HCT116 (cell line): ENCODE data around the gene CCDC120. TPM values are rescaled to one million over a fixed set of nuclear protein-coding genes. Genes with fewer than 3 reads are reported as not detected.

ENCODE experiments used
- ATAC-seq: fragments of 200-7000 bp; cut with Tn5 transposase; 2 replicates; pipeline ENCODE4 v1.9.1; 2020; ENCODE audit warnings: mild to moderate bottlenecking, moderate library complexity
- BruUV-seq: library from RNA; stranded (reverse); fragments of 400-500 nt; replicated peaks from 2 replicates; lab custom pipeline; 2021; lab: Mats Ljungman, UMichigan
- CTCF ChIA-PET: fragments of 300-600 bp; sonication (Branson Sonifier 250); formaldehyde crosslinking; loops from one replicate; lab custom pipeline; 2021; ENCODE audit warnings: antibody characterized with exemption; lab: Charles Lee
- POLR2A ChIA-PET: fragments of 300-600, 350-600 bp; sonication (Branson Sonifier 250); formaldehyde crosslinking; loops from one replicate; lab custom pipeline; 2021; ENCODE audit warnings: antibody characterized with exemption; lab: Charles Lee
- RAD21 ChIA-PET, 2 experiments: fragments of 300-600 bp; sonication (Branson Sonifier 250); formaldehyde crosslinking; loops; one replicate each; lab custom pipeline; 2023; ENCODE audit warnings: low total read pairs in 2 of 2; ENCODE audit not compliant: uncharacterized antibody in 2 of 2, unreplicated experiment in 2 of 2, low non-redundant PET in 1 of 2; lab: Charles Lee
- DNase-seq: peaks from one replicate; pipeline ENCODE4 v3.0.0-alpha.2; 2010; ENCODE audit warnings: low read depth, low spot score
- H2AFZ ChIP-seq: fragments of 200-600 bp; shearing (Covaris generic), sonication (generic); 2 replicates; pipeline ENCODE4 v1.6.1; 2017; ENCODE audit warnings: low read depth, mixed run types, mixed read lengths, antibody characterized with exemption, low read length; ENCODE audit not compliant: poor library complexity, severe bottlenecking
- H3K27ac ChIP-seq: 2 replicates; pipeline ENCODE4 v1.5.1; 2012; ENCODE audit warnings: low read depth, low read length
- H3K27me3 ChIP-seq: fragments of 200-600 bp; sonication (generic); 2 replicates; pipeline ENCODE4 v1.6.1; 2016; ENCODE audit warnings: mixed run types, low read length, mixed read lengths; ENCODE audit not compliant: insufficient read depth
- H3K36me3 ChIP-seq, 2 experiments: fragments of 200-500 bp in 1 of 2; fragments of 200-600 bp in 1 of 2; sonication (Bioruptor generic) in 1 of 2; sonication (generic) in 1 of 2; 2 replicates each; pipeline versions ENCODE4 v1.5.1 to v1.6.1; 2014 to 2016; ENCODE audit warnings: low read length in 2 of 2, inconsistent platforms in 1 of 2, mixed read lengths in 1 of 2, mixed run types in 1 of 2; ENCODE audit not compliant: insufficient read depth in 2 of 2, control insufficient read depth in 1 of 2
- H3K4me1 ChIP-seq, 2 experiments: fragments of 200-600 bp in 1 of 2; sonication (generic) in 1 of 2; 2 replicates each; pipeline versions ENCODE4 v1.5.1 to v1.6.1; 2012 to 2017; ENCODE audit warnings: low read length in 2 of 2, inconsistent platforms in 1 of 2, mild to moderate bottlenecking in 1 of 2, mixed read lengths in 1 of 2, mixed run types in 1 of 2, moderate library complexity in 1 of 2; ENCODE audit not compliant: insufficient read depth in 2 of 2, control insufficient read depth in 1 of 2
- H3K4me2 ChIP-seq: fragments of 200-600 bp; sonication (generic); 2 replicates; pipeline ENCODE4 v1.6.1; 2017; ENCODE audit warnings: mixed run types, low read length, mixed read lengths
- H3K4me3 ChIP-seq, 2 experiments: fragments of 200-600 bp in 1 of 2; sonication (generic) in 1 of 2; replicated peaks in 1 of 2; 2 replicates each; pipeline ENCODE4 v1.5.1; 2011 to 2016; ENCODE audit warnings: low read length in 2 of 2, control low read depth in 1 of 2, low read depth in 1 of 2, mild to moderate bottlenecking in 1 of 2, mixed read lengths in 1 of 2, mixed run types in 1 of 2
- H3K79me2 ChIP-seq: fragments of 200-600 bp; sonication (generic); 2 replicates; pipeline ENCODE4 v1.6.1; 2017; ENCODE audit warnings: mild to moderate bottlenecking, mixed run types, low read length, moderate library complexity, mixed read lengths; ENCODE audit not compliant: insufficient read depth
- H3K9ac ChIP-seq: fragments of 200-600 bp; sonication (generic); 2 replicates; pipeline ENCODE4 v1.6.1; 2016; ENCODE audit warnings: low read length, mixed read lengths
- H3K9me2 ChIP-seq: fragments of 200-600 bp; sonication (generic), shearing (Covaris generic); 2 replicates; pipeline ENCODE4 v1.6.1; 2017; ENCODE audit warnings: mixed run types, mild to moderate bottlenecking, moderate library complexity; ENCODE audit not compliant: insufficient read depth
- H3K9me3 ChIP-seq, 2 experiments: fragments of 200-500 bp in 1 of 2; fragments of 200-600 bp in 1 of 2; sonication (Bioruptor generic) in 1 of 2; sonication (generic) in 1 of 2; 2 replicates each; pipeline ENCODE4 v1.6.1; 2014 to 2017; ENCODE audit warnings: low read length in 2 of 2, mixed read lengths in 2 of 2, inconsistent platforms in 1 of 2, low read depth in 1 of 2, mild to moderate bottlenecking in 1 of 2, mixed run types in 1 of 2, moderate library complexity in 1 of 2; ENCODE audit not compliant: control insufficient read depth in 1 of 2, insufficient read depth in 1 of 2
- H4K20me1 ChIP-seq: fragments of 200-600 bp; sonication (generic), shearing (Covaris generic); 2 replicates; pipeline ENCODE4 v1.6.1; 2017; ENCODE audit warnings: mixed run types, mild to moderate bottlenecking, moderate library complexity; ENCODE audit not compliant: insufficient read depth
- CEBPB ChIP-seq: IDR thresholded peaks from 2 replicates; pipeline ENCODE4 v1.6.1; 2012; ENCODE audit warnings: low read depth
- EGR1 ChIP-seq: IDR thresholded peaks from 2 replicates; pipeline ENCODE4 v1.6.1; 2012; ENCODE audit warnings: low read depth
- FOSL1 ChIP-seq: IDR thresholded peaks from 2 replicates; pipeline ENCODE4 v1.6.1; 2012; ENCODE audit warnings: low read depth
- JUND ChIP-seq: IDR thresholded peaks from 2 replicates; pipeline ENCODE4 v1.6.1; 2012
- POLR2AphosphoS5 ChIP-seq: IDR thresholded peaks from 2 replicates; pipeline ENCODE4 v1.6.1; 2011; ENCODE audit warnings: mild to moderate bottlenecking, low read depth, low read length, moderate library complexity
- RAD21 ChIP-seq: IDR thresholded peaks from 2 replicates; pipeline ENCODE4 v1.6.1; 2012; ENCODE audit warnings: low read depth, mild to moderate bottlenecking
- SRF ChIP-seq: IDR thresholded peaks from 2 replicates; pipeline ENCODE4 v1.6.1; 2012; ENCODE audit warnings: low read depth
- TCF7L2 ChIP-seq: IDR thresholded peaks from 2 replicates; pipeline ENCODE4 v1.7.0; 2011; ENCODE audit warnings: borderline replicate concordance, inconsistent platforms; ENCODE audit not compliant: insufficient read depth, insufficient read length; ENCODE audit errors: extremely low read depth
- YY1 ChIP-seq: IDR thresholded peaks from 2 replicates; pipeline ENCODE4 v1.6.1; 2011; ENCODE audit warnings: low read length, low read depth, moderate library complexity, mild to moderate bottlenecking; ENCODE audit not compliant: insufficient replicate concordance; ENCODE audit errors: extremely low read depth
- ZFX ChIP-seq: fragments of 450-650 bp; IDR thresholded peaks from 2 replicates; pipeline ENCODE4 v1.6.1; 2017
- intact Hi-C: fragments of 100-400 bp; cut with micrococcal nuclease; formaldehyde crosslinking; loops from 2 replicates; pipeline ENCODE4 v1.10.0; 2022
- total RNA-seq: library from RNA; stranded (reverse); gene quantifications from one replicate; pipeline ENCODE4 v1.2.1, GENCODE V29; 2021; ENCODE audit not compliant: unreplicated experiment
- TF ChIP-seq, protein P1 (sequence below): IDR thresholded peaks from 2 replicates; pipeline ENCODE4 v1.6.1; 2012
- TF ChIP-seq, protein P2 (sequence below): IDR thresholded peaks from 2 replicates; pipeline ENCODE4 v1.6.1; 2012

The CCDC120 gene
- total RNA-seq, 1 experiment from 2014 or later = 13.5 TPM

DNA sequence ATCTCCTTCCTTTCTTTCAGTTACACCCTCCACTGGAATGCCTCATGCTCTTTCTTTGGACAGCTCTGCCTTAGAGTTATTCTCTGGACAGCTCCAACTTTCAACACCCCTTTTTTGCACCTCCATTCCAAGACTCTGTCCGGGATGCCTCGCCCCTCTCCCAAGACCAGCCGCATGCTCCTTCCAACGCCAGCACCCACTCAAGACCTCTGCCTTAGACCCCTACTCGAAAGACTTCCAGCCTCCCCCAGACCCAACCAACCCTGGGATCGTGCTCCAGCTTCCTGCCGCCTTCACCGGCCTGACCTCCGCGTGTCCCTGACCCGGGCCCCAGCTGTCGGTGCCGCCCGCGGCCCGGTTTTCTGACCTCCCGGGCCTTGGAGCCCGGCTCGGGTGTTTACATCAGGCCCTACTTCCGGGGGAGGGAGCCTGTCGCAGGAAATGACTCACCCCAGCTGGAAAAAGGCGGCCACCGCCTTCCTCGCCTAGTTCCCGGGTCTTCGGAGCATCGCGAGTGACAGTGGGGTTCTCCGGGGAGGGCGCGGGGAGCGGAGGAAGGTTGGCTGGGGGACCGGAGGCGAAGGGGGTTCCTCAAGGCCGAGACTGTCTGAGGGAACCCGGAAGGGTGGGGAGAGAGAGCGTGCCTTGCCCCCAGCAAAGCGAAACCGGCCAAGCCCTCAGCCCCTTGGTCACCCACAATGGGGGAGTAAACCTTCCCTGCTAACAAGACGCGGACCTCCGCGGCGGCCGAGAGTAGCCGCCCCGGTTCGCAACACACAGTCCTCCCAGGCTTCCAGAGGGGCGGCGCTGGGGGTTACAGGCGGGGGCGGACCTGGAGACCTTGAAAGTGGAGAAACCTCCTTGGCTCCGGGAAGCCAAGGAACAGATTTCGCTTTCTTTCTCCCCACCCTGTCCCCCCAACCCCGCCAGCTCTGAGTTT is 21.0 kb downstream of the CCDC120 start, which contains the start of gene WDR45:
Gene WDR45 (minus strand): TSS at position 399 of the 940 bp plus-strand sequence. CDS start 1,792 bp downstream, outside the sequence.
- Histone ChIP-seq H3K9ac (peak within 1 kb of the TSS; percentile 63), H3K4me1 (peaks cover 0 to 5% of the 10 kb centered on the region in 2 experiments; a peak in 1 of 4 replicates), H3K27ac (peak within 1 kb of the TSS; percentile 54), H3K36me3 (no peaks in the 10 kb centered on the region), H3K4me2 (peak within 1 kb of the TSS; percentile 81), H3K27me3 (no peaks in the 10 kb centered on the region), H3K9me3 (no peaks in the 10 kb centered on the region), H4K20me1 (no peaks in the 10 kb centered on the region), H2AFZ (no peak within 1 kb of the TSS), H3K9me2 (no peaks in the 10 kb centered on the region), H3K79me2 (no peaks in the 10 kb centered on the region), H3K4me3 (peak within 1 kb of the TSS; percentile 68 to 71)
- POLR2A ChIA-PET = no interaction called here
- RAD21 ChIA-PET = no interaction called here
- no peak for DNase-seq
- peak; percentile 84 for ATAC-seq
- TSS peak; percentile 88 for BruUV-seq
- CTCF ChIA-PET = no interaction called here
- intact Hi-C loops = no loop called here
- TF ChIP-seq SRF (no peak), CEBPB (no peak), POLR2AphosphoS5 (peak; percentile 40; the same call in 1 of the 2 replicates), FOSL1 (no peak), ZFX (peak; percentile 84)
- TF ChIP-seq, protein P1, sequence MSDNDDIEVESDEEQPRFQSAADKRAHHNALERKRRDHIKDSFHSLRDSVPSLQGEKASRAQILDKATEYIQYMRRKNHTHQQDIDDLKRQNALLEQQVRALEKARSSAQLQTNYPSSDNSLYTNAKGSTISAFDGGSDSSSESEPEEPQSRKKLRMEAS = no peak
- TF ChIP-seq, protein P2, sequence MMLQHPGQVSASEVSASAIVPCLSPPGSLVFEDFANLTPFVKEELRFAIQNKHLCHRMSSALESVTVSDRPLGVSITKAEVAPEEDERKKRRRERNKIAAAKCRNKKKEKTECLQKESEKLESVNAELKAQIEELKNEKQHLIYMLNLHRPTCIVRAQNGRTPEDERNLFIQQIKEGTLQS = no peak

DNA sequence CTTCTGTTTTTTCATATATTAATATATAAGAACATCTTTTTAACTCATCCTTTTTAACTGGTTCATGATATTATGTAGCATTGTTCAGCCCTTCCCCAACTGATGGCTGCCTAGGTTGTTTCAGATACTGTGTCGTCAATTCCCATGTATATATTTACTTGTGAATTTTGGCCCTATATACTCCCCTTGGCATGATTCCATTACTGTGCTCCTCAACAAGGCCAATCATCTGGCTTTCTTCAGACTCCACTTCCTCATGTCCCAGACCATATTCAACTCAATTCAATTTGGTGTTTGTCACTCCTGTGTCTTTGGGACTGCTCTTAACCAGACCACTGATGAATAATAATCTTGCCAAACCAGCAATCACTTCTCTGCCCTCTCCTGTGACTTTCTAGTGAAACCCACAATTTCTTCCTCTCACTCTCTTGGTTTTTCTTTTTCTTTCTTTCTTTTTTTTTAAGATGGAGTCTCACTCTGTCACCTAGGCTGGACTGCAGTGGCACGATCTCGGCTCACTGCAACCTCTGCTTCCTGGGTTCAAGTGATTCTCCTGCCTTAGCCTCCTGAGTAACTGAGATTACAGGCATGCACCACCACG is 23.6 kb downstream of the CCDC120 start:
- CTCF ChIA-PET = no interaction called here
- Histone ChIP-seq H3K36me3 (no peaks in the 10 kb centered on the region), H4K20me1 (no peaks in the 10 kb centered on the region), H2AFZ (no peak overlapping the region), H3K4me1 (peaks cover 0 to 5% of the 10 kb centered on the region in 2 experiments; a peak in 1 of 4 replicates), H3K9ac (no peak overlapping the region), H3K4me3 (no peak overlapping the region), H3K9me2 (no peaks in the 10 kb centered on the region), H3K79me2 (no peaks in the 10 kb centered on the region), H3K4me2 (no peak overlapping the region), H3K27ac (no peak overlapping the region), H3K9me3 (no peaks in the 10 kb centered on the region), H3K27me3 (no peaks in the 10 kb centered on the region)
- ATAC-seq (no peak), DNase-seq (no peak)
- no TSS peak for BruUV-seq
- intact Hi-C loops = no loop called here
- no peak for TF ChIP-seq CEBPB
- no peak for TF ChIP-seq JUND
- TF ChIP-seq TCF7L2 = no peak
- TF ChIP-seq ZFX = no peak
- TF ChIP-seq EGR1 = no peak
- TF ChIP-seq YY1 = no peak
- no peak for TF ChIP-seq RAD21
- TF ChIP-seq FOSL1 = no peak
- POLR2A ChIA-PET = no interaction called here
- RAD21 ChIA-PET = no interaction called here
